Lower lobe of right lung (tissue), 2 donors: ENCODE measurements around the gene NOB1. TPM values are rescaled to one million over a fixed set of nuclear protein-coding genes. Genes with fewer than 3 reads are reported as not detected.

ENCODE experiments used
- ATAC-seq, 2 donors: fragments of 200-7000 bp; cut with Tn5 transposase; one replicate each; pipeline ENCODE4 v1.9.1; 2020 to 2022; ENCODE audit warnings: mild to moderate bottlenecking in 2 of 2, moderate library complexity in 2 of 2
- DNase-seq: peaks from one replicate; pipeline ENCODE4 v3.0.0-alpha.2; 2020
- H3K27ac ChIP-seq: fragments of 200-600 bp; one replicate; pipeline ENCODE4 v1.8.0; 2022
- H3K27me3 ChIP-seq: fragments of 200-600 bp; one replicate; pipeline ENCODE4 v1.8.0; 2022; ENCODE audit warnings: low read depth
- H3K36me3 ChIP-seq: fragments of 200-600 bp; one replicate; pipeline ENCODE4 v1.8.0; 2022; ENCODE audit warnings: mild to moderate bottlenecking
- H3K4me1 ChIP-seq: fragments of 200-600 bp; one replicate; pipeline ENCODE4 v1.8.0; 2022
- H3K4me3 ChIP-seq: fragments of 200-600 bp; one replicate; pipeline ENCODE4 v1.8.0; 2022; ENCODE audit warnings: mild to moderate bottlenecking
- H3K9me3 ChIP-seq: fragments of 200-600 bp; one replicate; pipeline ENCODE4 v1.8.0; 2022
- CTCF ChIP-seq: fragments of 200-600 bp; IDR thresholded peaks from one replicate; pipeline ENCODE4 v1.8.0; 2022; ENCODE audit warnings: antibody characterized with exemption, mild to moderate bottlenecking
- intact Hi-C: fragments of 100-400 bp; cut with DNase I; formaldehyde crosslinking; loops from one replicate; pipeline ENCODE4 v1.11.0; 2022
- long read RNA-seq: library from polyadenylated mRNA; unstranded; transcript quantifications from one replicate; pipeline ENCODE4 v2.0.0, GENCODE V29; 2021
- total RNA-seq: library from RNA; stranded (reverse); fragmentation: NEBNext Ultra II Directional; extraction: Animal tissue kit (Norgen Biotek cat#: 25700); gene quantifications from one replicate; pipeline ENCODE4 v1.2.1, GENCODE V29; 2021
- donor health status: DM: no; HTN: yes; CAD: no; lungs with severe emphysema.

NOB1 gene
- total RNA-seq, result 30.3 TPM
- long read RNA-seq, transcript NOB1-201 (9 exons, 1,734 nt), result major isoform, 41 of 52 reads
- long read RNA-seq, partial matches to known transcripts, result 8 of 52 reads
- long read RNA-seq, other reads (novel, unspliced or antisense), result 3 of 52 reads

GRCh38 chr16:69754469-69755310 is at the start of gene NOB1:
TSS of gene NOB1 (minus strand) at chr16:69754926. CDS start at chr16:69754910, 16 bp downstream.
- H3K27me3 ChIP-seq, result no peaks in the 10 kb centered on the region
- peak within 1 kb of the TSS; percentile 77 for H3K27ac ChIP-seq
- peak within 1 kb of the TSS; percentile 73 for H3K4me3 ChIP-seq
- peak; percentile 98 for DNase-seq
- H3K36me3 ChIP-seq, result peaks cover 31% of the 10 kb centered on the region
- peaks cover 20% of the 10 kb centered on the region for H3K4me1 ChIP-seq
- intact Hi-C loops, result no loop called here
- H3K9me3 ChIP-seq, result no peaks in the 10 kb centered on the region
- peak; percentile 98 for TF ChIP-seq CTCF
- ATAC-seq, result peak; percentile 99

DNA sequence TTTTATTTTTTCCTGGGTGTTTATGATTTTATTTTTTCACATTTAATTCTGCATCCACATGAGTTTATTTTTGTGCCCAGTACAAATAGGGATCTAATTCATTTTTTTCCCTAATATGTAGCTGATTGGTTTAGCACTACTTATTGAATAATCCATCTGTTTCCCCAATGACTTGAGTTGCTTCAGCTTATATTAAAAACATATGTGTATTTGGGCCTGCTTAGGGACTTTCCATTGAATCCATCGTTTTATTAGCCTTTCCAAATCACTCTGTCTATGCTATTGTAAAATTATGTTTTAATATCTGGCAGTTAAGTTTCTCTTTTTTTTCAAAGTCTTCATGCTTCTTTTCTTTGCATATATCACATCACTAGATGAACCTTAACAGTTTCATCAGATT is 49.6 kb upstream of the NOB1 start:
- no peak for TF ChIP-seq CTCF
- Histone ChIP-seq H3K27me3 (no peaks in the 10 kb centered on the region), H3K27ac (no peak overlapping the region), H3K9me3 (no peaks in the 10 kb centered on the region), H3K4me1 (no peaks in the 10 kb centered on the region), H3K36me3 (peaks cover 70% of the 10 kb centered on the region), H3K4me3 (no peak overlapping the region)
- intact Hi-C loops, result no loop called here
- ATAC-seq, result no peak
- DNase-seq, result no peak

- no peaks in the 10 kb centered on the region for H3K9me3 ChIP-seq
- DNase-seq, result no peak
- no peaks in the 10 kb centered on the region for H3K27me3 ChIP-seq
- no peak overlapping the region for H3K27ac ChIP-seq
- H3K36me3 ChIP-seq, result peaks cover 59% of the 10 kb centered on the region
- no peak for TF ChIP-seq CTCF
- intact Hi-C loops, result loop anchor here (10.0 kb wide), 1 partner anchor 125 kb away; no protein-coding TSS in a partner anchor
- H3K4me1 ChIP-seq, result peaks cover 7% of the 10 kb centered on the region
- ATAC-seq, result no peak
- no peak overlapping the region for H3K4me3 ChIP-seq
Measured at GRCh38 chr16:69799611-69800031, 44.9 kb upstream of the NOB1 start.

- DNase-seq, result no peak
- H3K4me1 ChIP-seq, result peaks cover 7% of the 10 kb centered on the region
- TF ChIP-seq CTCF, result no peak
- peaks cover 49% of the 10 kb centered on the region for H3K36me3 ChIP-seq
- ATAC-seq, result no peak
- intact Hi-C loops, result loop anchor here (10.0 kb wide), 1 partner anchor 126 kb away; no protein-coding TSS in a partner anchor
- H3K4me3 ChIP-seq, result no peak overlapping the region
- no peaks in the 10 kb centered on the region for H3K27me3 ChIP-seq
- H3K9me3 ChIP-seq, result no peaks in the 10 kb centered on the region
- H3K27ac ChIP-seq, result no peak overlapping the region
Measured at GRCh38 chr16:69798466-69798865, 43.7 kb upstream of the NOB1 start.

DNA sequence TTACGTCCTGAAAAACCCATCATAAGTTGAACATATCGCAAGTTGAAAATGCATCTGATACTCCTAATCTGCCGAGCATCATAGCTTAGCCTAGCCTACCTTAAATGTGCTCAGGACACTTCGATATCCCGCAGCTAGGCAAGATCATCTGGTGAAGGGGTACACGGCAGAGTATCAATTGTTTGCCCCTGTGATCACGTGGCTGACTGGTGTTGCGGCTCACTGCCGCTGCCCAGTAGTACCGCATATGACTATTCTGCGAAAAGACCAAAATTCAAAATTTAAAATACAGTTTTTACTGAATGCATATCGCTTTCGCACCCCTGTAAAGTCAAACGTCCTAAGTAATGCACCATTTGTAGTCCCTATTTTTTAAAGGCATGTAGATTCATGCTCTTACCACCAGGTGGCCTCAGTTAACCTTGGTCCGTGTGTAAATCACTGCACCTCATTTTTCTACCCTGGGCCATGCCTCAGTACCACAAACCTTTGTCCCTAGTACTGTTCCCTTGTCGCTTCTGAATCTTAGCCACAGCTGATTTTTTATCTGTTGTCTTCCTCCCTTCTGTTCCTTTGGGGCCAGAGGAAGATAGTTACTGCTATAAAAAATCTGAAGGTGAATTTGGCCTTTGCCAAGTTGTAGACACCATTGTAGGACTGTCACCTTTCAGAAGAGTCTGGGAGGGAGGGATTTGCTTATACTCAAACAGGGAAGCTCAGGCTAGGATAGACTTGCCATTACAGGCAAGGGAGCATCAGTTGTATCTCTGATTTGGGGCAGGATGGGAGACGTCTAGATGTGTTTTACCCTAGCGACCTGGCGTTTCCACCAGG is 41.8 kb upstream of the NOB1 start:
- no peak overlapping the region for H3K4me3 ChIP-seq
- TF ChIP-seq CTCF, result peak; percentile 90
- ATAC-seq, result peak; percentile 87 to 88
- no peaks in the 10 kb centered on the region for H3K27me3 ChIP-seq
- intact Hi-C loops, result loop anchor here (10.0 kb wide), 1 partner anchor 128 kb away; no protein-coding TSS in a partner anchor
- no peak for DNase-seq
- H3K9me3 ChIP-seq, result no peaks in the 10 kb centered on the region
- peaks cover 45% of the 10 kb centered on the region for H3K36me3 ChIP-seq
- H3K27ac ChIP-seq, result no peak overlapping the region
- peaks cover 7% of the 10 kb centered on the region for H3K4me1 ChIP-seq
